Stimulated activated CD4-positive, alpha-beta T cell treated with anti-CD3 and anti-CD28 coated beads, Interleukin-4, amount 100 ng/mL, for 1 hour (primary cell): ENCODE results near the gene OSGEP.
"Not testable (repeated sequence)": the region's sequence is repeated elsewhere in the genome, so short reads cannot be mapped to it uniquely, and the experiment has no call there.

ENCODE experiments used
- DNase-seq: peaks from one replicate; pipeline ENCODE4 v3.0.0-alpha.2; 2020

Gene OSGEP

DNA sequence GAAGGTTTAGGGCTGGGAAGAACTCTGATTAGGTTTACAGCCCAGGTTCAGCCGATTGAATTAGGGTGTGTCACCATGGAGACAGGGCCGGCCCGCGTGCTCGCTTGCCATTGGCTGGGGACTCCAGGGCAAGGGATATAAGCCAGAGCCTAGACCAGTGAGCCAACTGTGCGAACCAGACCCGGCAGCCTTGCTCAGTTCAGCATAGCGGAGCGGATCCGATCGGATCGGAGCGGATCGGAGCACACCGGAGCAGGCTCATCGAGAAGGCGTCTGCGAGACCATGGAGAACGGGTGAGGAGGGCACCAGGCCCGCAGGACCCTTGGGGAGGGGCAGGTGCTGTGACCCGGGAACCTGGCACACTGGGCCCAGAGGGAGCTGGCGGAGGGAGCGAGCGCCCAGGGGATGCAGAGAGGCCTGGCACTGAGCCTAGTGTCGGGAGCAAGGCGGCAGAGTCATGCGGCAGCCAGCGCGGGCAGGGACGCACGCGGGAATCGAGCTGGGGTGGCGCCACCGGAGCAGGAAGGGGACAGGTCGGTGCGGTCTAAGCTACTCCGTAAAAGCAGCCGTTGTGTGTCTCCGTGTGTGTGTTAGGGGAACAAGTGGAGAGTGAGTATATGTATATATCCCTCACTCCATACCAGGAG, 14.8 kb upstream of the OSGEP start, which contains the start of gene PNP:
Gene PNP, plus strand, starts transcription at position 165 of the 648 bp plus-strand sequence. Its CDS starts 119 bp downstream, at position 284.
- peak; percentile 86 for DNase-seq

DNA sequence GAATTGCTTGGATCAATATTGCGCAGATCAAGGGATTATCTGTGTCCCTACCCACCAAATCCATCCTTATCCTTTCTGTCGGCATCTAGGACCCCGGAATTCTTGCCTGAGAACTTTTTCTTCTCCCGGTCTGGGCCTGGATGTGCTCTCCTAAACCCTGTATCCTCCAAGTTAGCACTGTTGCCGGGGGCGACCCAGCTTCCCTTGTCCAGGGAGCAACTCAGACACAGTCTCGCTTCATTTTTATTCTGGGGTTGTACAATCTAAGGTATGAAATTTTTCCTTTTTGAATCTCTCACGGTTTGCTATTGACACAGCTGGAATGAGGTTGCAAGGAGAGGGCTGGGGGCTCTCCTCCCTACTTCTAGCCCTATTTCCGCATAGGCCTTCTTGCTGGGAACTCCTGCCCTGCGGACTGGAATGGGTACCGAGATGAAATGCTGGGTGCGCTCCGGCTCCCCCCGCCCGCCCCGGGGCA, 14.2 kb upstream of the OSGEP start:
- no peak for DNase-seq

DNA sequence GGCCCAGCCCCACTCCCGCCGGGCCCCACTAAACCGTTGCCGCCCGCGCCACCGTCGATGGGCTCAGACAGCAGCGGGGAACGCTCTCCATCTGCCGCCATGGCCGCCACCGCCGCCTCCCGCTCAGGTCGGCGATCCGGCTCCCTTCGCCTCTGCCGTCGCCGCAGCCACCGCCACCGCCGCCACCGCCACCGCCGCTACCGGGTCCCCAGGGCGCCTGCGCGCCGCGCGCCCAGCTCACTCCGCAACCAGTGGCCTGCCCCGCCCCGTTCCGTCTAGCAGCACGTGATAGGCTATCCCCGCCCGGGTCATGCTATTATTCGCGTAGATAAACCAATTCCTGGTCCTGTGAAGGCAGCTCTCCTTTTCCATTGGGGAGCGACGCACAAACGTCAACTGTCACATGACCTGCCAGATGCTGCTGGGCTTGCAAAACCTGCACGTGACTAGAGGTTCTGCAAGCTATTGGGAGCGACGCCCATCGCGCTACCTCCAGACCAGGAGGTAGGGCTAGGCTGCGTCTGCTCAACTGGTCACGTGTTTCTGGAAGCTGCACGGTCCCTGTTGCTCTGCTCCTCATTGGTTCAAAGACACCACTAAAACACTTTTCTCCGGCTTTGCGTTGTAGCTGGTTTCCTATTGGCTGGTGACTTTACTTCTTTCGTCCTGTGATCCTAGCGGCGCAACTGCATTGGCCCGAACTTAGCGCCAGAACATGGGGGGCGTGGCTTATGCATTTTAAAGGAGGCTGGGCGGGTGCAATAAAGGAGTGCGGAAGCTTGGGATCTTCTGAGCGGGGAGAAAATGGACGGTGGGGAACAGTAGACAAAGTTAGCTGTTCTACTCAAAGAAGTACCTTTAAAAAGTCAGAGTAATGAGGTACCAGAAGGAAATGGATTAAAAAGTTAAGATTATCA, 6.9 kb upstream of the OSGEP start, which contains the start of gene PIP4P1:
Gene PIP4P1, minus strand, starts transcription at position 210 of the 917 bp plus-strand sequence. Its CDS starts 109 bp downstream, at position 101.
- peak; percentile 96 for DNase-seq

DNA sequence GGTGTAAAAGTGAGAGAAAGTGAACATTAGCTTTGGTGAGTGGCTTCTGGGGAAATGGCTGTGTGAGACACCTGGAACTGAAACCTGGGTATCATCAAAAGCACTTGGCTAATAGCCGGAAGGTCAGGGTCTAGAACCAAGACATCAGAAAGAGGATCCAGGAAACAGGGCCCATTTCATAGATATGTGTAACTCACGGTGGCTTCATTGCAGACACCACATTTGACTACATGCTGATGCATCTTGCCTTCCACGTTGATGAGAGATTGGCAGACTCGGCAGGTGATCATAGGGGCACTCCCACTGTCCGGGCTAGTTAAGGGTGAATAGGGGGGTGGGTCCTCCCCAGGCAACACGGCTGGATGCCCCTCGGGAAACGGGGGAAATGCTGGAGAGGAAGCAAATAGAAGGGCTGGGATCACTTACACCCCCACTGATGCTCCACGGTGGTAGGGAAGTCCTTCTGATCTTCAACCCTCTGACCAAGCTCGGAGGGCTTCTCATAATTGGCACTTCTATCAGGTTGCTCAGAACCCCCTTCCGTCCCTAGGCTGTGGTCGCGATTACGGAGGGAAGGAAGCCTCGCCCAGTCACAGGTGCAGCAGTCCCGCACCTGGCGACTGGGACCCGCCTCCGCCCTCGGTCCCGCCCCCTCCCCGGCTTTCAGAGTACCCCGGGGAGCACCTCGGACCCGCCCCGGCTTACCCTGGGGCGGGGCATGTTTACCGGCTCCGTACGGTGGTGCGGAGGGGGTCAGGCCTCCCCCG, 6.0 kb upstream of the OSGEP start:
- DNase-seq, result peak; percentile 47

DNA sequence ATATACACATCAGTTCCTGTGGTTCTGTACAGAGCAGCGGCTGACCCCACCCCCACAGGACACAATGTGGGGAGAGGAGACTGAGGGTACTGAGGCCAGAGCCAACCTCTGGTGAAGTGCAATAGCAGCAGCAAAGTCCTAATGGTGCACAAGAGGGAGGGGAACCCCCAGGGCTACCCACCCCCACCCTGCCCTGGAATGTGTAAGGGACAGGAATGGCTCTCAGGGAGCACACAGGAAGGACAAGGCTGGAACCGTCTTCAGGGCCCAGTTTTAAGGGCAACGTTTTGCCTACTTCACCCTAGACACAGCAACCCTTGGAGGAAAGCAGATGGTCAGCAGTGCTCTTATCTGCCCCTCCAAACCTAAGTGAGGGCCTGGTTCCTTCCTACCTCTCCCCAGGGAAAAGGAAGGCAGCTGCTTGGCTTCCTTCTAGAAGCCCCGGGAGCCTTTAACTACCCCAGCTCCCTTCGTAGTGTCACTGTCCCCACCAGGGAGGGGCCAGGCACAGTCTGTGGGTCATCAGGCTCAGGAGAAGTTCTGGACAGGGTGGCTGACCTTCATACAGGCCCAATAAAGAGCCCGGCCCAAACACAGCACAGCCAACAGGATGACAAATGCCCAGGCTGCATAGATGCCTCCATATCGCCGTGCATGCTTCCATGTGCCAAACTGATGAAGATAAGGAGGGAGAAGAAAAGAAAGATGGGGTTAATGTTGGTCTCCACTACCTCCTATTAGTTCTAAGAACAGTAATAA, 3.6 kb upstream of the OSGEP start:
- no peak for DNase-seq

DNA sequence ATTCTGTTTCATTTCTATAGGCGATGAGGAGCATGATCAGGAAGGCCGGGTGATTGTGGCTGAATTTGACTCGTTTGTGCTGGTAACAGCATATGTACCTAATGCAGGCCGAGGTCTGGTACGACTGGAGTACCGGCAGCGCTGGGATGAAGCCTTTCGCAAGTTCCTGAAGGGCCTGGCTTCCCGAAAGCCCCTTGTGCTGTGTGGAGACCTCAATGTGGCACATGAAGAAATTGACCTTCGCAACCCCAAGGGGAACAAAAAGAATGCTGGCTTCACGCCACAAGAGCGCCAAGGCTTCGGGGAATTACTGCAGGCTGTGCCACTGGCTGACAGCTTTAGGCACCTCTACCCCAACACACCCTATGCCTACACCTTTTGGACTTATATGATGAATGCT, 2.4 kb upstream of the OSGEP start:
- no peak for DNase-seq

DNA sequence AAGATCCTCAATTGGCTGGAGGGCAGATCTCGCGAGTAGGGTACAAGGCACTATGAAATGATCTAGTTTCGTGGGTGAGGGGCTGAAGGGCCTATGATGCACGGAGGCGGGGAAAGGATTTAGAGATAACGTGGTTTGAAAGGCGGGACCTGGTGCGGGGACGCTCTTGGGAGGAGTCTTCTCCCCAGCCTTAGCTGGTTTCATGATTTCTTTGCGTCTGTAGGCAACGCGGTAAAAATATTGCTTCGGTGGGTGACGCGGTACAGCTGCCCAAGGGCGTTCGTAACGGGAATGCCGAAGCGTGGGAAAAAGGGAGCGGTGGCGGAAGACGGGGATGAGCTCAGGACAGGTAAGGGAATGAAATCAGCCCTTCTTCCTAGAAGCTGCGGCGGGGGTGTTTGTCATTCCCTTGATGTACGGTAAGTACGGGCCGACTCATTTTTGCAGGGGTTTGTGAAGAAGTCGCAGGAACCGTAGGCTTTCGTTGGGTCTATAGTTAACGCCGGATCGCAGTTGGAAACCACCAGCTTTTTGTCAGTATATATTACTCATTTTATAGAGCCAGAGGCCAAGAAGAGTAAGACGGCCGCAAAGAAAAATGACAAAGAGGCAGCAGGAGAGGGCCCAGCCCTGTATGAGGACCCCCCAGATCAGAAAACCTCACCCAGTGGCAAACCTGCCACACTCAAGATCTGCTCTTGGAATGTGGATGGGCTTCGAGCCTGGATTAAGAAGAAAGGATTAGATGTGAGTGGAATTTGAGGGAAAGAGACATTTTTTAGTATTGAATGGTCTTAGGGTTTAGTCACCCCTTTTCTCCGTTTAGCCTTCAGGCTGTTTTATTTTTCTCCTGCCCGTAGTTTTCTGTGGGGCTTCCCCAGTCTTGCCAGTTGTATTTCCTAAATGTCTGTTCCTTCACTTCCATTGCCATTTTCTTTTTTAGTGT, 1.0 kb upstream of the OSGEP start:
- no peak for DNase-seq

DNA sequence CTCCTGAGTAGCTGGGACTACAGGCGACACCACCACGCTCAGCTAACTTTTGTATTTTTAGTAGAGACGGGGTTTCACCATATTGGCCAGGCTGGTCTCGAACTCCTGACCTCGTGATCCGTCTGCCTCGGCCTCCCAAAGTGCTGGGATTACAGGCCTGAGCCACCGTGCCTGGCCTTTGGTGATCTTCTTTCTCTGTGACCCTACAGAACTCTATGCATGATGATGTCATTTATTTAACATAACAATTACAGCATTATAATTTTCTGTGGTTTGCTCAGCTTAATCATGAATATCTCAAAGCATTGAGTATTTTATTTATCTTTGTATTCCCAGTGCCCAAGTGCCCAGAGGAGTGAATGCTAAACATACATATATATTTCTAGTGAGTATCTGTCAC, 1.8 kb downstream of the OSGEP start:
- DNase-seq, result not testable (repeated sequence)

DNA sequence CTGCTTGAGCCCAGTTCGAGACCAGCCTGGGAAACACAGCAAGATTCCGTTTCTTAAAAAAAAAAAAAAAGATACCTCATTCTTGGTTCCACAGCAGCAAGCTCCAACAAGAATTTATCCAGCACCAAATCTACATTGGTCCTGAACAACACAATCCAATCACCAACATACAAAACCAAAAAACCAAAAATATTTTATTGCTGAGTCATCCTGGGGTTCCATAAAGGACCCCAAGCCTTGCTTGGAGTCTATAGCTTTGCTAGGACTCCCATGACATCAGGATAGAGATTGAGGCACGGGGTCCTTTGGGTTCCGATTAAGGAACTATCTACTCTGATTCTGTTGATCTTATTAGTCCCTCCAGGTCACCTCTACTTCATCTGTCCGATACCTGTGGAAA, 7.7 kb downstream of the OSGEP start:
- DNase-seq, result no peak

DNA sequence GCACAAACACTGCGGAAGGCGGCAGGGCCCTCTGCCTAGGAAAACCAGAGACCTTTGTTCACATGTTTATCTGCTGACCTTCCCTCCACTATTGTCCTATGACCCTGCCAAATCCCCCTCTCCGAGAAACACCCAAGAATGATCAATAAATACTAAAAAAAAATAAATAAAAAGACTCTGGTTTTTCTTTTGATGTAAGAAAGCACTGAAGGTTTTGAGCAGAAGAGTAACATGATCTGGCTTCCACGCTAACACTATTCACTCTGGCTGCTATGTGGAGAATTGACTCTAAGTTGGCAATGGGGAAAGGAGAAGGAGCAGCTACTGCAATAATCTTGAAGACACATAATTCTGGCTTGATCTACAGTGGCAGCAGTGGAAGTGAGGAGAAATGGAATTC, 11.0 kb downstream of the OSGEP start:
- DNase-seq, result not testable (repeated sequence)

DNA sequence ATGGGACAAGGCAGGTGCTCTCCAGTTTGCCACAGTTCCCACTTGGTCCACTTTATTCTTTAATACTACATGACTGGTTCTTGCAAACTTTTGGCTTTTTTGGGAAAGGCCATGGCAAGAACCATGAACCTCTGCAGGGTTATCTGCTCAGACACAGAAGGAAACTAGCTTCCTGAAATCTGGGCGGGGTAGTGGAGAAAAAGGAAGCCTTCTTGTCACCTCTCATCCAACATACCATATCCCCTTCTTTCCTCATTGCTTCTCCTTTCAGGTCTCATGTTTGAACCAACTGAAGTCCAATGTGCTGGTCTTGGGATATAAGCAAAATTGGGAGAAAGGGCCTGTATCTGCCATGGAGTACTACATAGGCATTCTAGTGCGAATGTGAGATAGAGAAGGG, 13.2 kb downstream of the OSGEP start:
- no peak for DNase-seq

DNA sequence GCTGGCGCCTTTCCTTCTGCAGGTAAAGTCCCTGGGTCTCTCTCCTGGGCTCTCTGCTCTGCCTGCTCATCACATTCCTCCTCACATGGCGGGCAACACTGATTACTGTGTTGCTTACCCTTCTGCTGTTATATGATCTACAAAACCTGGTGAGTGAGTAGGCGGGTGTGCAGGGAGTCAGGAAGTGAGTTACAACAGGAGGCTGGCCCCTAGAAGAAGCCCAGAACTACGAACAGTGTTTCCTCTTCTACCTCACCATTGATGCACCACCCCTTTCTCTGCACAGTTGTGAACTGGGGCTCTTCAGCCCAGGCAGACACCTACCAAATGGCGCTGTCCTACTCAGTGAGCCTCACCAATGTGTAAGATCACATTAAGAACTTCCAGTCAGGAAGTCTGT, 13.7 kb downstream of the OSGEP start:
- DNase-seq, result no peak

DNA sequence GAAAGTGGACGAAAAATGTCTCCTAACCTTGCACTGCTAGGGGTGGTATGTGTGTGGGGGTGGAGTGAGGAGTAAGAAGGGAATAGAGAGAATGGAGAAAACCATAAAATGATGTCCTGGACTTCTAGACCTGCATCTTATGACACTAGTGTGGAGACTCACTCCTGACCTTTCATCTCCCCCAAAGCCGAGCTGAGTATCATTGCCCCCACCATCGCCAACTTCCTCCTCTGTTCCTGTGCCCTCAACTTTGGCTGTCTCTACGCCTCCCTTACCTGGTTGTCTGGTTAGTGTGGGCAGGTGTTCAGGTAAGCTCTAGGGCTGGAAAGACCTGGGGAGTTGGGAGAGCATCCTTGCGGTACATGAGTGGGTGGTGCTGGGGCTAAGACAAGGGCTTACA, 14.1 kb downstream of the OSGEP start:
- DNase-seq, result no peak

DNA sequence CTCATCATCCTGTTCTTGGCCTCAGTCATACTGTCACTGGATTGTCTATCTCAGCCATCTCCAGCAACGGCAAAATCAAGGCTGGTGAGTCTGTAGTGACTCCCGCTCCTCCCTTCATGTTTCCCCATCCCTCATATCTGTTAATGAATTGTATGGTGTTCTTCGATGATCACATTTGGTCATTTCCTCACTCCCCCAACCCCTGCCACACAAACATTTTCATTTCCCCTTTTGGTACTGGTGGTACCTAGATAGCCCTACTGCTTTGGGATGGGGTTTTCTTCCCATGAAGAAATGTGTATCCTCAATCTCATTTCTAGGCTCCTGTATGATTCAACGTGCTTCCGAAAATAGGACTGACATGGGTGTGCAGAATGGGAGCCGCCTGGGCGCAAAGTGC, 15.9 kb downstream of the OSGEP start:
- DNase-seq, result no peak

DNA sequence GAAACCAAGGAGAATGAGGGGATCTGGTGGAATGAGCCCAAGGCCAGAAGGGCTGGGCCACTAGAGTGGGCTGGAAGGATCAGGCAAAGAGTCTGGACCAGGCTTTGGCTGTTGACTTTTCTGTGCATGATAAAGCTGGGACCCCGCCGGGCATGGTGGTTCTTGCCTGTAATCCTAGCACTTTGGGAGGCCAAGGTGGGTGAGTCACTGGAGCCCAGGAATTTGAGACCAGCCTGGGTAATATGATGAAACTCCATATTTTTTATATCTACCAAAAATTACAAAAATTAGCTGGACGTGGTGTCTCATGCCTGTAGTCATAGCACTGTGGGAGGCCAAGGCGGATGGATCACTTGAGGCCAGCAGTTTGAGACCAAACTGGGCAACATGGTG, 18.3 kb downstream of the OSGEP start:
- no peak for DNase-seq

DNA sequence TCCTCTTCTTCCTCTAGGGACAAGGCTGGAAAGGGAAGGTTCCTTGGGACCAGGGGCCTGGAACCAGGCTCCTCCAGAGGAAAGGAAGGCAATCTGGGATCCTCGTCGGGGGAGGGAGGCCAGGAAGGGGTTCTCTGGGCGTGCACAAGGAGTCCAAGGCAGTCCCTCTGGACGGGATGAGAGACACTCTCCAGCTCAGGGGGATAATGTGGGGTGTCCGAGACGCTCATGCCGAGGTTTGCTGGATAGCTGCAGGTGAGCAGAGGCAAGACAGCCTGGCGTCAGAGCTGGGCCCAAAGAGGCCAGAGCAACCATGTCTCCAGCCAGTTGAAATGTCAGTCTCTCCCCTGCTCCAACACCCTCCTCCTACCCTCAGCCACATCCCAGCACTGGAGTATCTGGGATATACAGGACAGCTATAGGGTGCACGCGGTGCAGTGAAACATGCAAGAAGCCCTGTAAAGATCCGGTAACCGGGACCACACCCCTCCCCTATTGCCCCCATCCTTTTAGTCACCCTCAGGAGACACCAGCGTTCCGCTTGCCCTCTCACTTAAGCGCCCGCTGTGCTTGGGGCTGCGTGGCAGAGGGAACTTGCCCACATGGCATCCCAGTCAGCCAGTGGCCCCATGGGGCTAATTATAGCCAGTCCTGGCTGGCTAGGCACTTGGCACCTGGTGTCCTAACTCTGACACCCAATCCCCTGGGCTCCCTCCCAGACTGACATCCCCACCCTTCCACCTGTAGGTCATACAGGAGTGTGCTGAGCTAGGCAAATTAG, 18.8 kb downstream of the OSGEP start, which contains the start of gene KLHL33:
Gene KLHL33, minus strand, starts transcription at position 585 of the 781 bp plus-strand sequence. Its CDS starts 355 bp downstream, at position 230.
- no peak for DNase-seq

DNA sequence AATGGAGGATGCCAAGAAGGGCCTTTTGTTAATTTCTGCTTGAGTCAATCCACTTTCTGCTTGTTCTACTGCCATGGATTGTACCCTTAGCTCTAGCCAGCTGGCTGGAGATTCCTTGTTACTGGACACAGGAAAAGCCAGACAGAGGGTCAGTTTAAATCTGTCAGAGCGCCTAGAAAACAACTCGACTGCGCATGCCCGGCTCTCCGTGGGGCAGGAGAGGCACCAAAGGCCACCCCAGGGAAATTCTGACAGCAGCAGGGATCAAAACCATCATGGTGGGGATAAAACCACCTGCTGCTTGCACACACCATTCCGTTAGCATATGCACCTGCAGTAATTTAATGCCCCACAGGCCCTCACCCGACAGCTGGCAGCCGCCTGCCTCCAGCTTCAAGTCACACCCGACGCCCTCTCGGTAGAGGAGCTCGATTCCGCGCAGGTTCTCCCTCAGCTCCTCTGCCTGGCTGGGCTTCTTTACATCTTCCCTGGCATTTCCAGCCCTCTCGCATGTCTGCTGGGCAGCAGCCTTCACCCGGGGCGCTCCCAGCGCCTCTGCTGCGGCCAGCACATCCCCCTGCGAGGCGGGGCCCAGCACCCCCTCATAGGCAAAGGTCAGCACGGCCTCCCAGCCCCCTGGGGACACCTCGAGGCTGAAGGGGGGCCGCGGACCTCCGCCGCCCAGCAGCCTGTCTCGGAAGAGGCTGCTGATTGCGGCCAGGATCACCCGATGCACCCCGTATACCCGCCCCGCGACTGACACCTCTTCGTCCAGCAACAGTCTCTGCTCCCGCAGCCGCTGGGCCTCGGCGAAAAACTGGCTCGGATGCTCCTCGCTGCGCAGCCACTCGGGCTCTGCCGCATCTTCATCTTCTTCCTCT, 19.7 kb downstream of the OSGEP start:
- no peak for DNase-seq

DNA sequence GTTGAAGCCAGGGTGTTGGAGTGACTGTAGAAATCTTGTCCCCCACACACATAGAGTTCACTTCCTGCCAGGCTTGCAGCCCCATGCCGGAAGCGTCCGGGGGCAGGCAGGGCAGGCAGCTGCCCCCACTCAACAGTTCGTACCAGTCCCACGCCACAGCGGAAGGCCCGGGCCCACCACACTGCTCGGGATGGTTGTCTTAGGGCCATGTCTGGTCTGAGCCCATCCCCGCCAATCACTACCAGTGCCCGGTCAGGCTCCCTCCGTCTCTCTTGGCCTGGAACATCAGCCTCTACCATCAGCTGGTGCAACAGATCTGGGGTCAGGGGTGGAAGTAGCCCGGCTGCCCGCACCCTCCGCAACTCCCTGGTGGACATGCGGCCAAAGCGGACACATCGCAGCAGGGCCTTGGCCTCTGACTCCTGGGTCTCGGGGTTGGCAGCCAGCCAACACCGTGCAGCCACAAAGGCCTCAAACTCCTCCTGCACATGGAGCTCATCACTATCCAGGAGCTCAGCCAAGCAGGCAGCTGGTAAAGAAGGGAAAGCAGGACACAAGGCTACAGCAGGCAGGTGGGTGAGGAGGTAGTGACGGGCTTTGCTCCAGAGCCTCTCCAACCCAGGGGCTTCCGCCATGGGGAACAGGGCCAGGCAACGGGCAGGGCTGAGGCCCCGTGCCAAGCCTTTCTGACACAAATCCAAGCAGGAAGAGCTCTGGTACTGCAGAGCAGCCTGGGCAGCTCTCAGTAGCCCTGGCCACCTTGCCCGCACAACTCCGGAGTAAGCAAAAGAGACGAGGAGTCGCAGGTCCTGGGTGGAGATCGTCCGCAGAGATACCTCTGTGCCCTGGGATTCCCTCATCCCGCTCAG, 24.6 kb downstream of the OSGEP start:
- DNase-seq, result no peak
